Body of pancreas (tissue), 4 donors: ENCODE data around the gene TANC1.

ENCODE experiments used
- CTCF ChIP-seq, 7 experiments: fragments of 450-650 bp in 4 of 7; fragments of 200-600 bp in 3 of 7; sonication (generic) in 3 of 7; IDR thresholded peaks; one replicate each; pipeline ENCODE4 v1.5.1; 2016 to 2019; ENCODE audit warnings: antibody characterized with exemption in 7 of 7
- POLR2A ChIP-seq, 3 donors: fragments of 450-650 bp; IDR thresholded peaks; one replicate each; pipeline ENCODE4 v1.6.1; 2016; ENCODE audit warnings: antibody characterized with exemption in 3 of 3, mild to moderate bottlenecking in 2 of 3

GRCh38 chr2:159088906-159089305 is 120.5 kb downstream of the TANC1 start:
- TF ChIP-seq POLR2A (IDR thresholded peaks at IDR 0.05) (no peak), CTCF (IDR thresholded peaks at IDR 0.05) (no peak)
